GM23248 (cell line): Measurements from ENCODE around the gene CDYL. TPM values are rescaled to one million over a fixed set of nuclear protein-coding genes. Genes with fewer than 3 reads are reported as not detected.
A peak's percentile ranks its signal among the peaks of the same experiment; 100 is the strongest.

Source experiments
- DNase-seq: peaks from one replicate; pipeline ENCODE4 v3.0.0-alpha.2; 2015
- H2AFZ ChIP-seq: fragments of 200-600 bp; sonication (generic); 2 replicates; pipeline ENCODE4 v1.6.1; 2016; ENCODE audit warnings: antibody characterized with exemption
- H3F3A ChIP-seq: fragments of 200-600 bp; sonication (generic); 2 replicates; pipeline ENCODE4 v1.6.1; 2016; ENCODE audit warnings: mild to moderate bottlenecking, antibody characterized with exemption, mixed run types; ENCODE audit not compliant: insufficient read depth
- H3K27ac ChIP-seq: fragments of 200-600 bp; sonication (generic); 2 replicates; pipeline ENCODE4 v1.5.1; 2016; ENCODE audit warnings: mild to moderate bottlenecking
- H3K27me3 ChIP-seq: fragments of 200-600 bp; sonication (generic); replicated peaks from 2 replicates; pipeline ENCODE4 v1.6.1; 2016; ENCODE audit warnings: mild to moderate bottlenecking; ENCODE audit not compliant: insufficient read depth
- H3K36me3 ChIP-seq: fragments of 200-600 bp; sonication (generic); 2 replicates; pipeline ENCODE4 v1.6.1; 2016; ENCODE audit warnings: low read depth, mild to moderate bottlenecking
- H3K4me1 ChIP-seq: fragments of 200-600 bp; sonication (generic); 2 replicates; pipeline ENCODE4 v1.6.1; 2016; ENCODE audit warnings: mild to moderate bottlenecking; ENCODE audit not compliant: insufficient read depth
- H3K4me2 ChIP-seq: fragments of 200-600 bp; sonication (generic); one replicate; pipeline ENCODE4 v1.6.1; 2016; ENCODE audit warnings: mild to moderate bottlenecking; ENCODE audit not compliant: unreplicated experiment
- H3K4me3 ChIP-seq: fragments of 200-600 bp; sonication (generic); 2 replicates; pipeline ENCODE4 v1.5.1; 2016; ENCODE audit warnings: mild to moderate bottlenecking
- H3K79me2 ChIP-seq: fragments of 200-600 bp; sonication (generic); 2 replicates; pipeline ENCODE4 v1.6.1; 2016; ENCODE audit warnings: mild to moderate bottlenecking; ENCODE audit not compliant: insufficient read depth
- H3K9ac ChIP-seq: fragments of 200-600 bp; sonication (generic); 2 replicates; pipeline ENCODE4 v1.6.1; 2016; ENCODE audit warnings: mild to moderate bottlenecking
- H3K9me2 ChIP-seq: fragments of 200-600 bp; sonication (generic); 2 replicates; pipeline ENCODE4 v1.6.1; 2016; ENCODE audit warnings: mixed run types, mild to moderate bottlenecking, moderate library complexity; ENCODE audit not compliant: insufficient read depth
- H3K9me3 ChIP-seq: fragments of 200-600 bp; sonication (generic); one replicate; pipeline ENCODE4 v1.6.1; 2017; ENCODE audit warnings: low read depth
- H4K20me1 ChIP-seq: fragments of 200-600 bp; sonication (generic); 2 replicates; pipeline ENCODE4 v1.6.0; 2016; ENCODE audit not compliant: insufficient read depth
- EZH2 ChIP-seq: fragments of 200-600 bp; sonication (generic); IDR thresholded peaks from 2 replicates; pipeline ENCODE4 v1.6.1; 2018; ENCODE audit warnings: antibody characterized with exemption, mild to moderate bottlenecking; ENCODE audit not compliant: insufficient read depth, poor library complexity, severe bottlenecking
- EZH2phosphoT487 ChIP-seq: fragments of 200-600 bp; sonication (generic); IDR thresholded peaks from 2 replicates; pipeline ENCODE4 v1.6.1; 2018; ENCODE audit warnings: antibody characterized with exemption, moderate library complexity, mild to moderate bottlenecking, low read depth; ENCODE audit not compliant: insufficient read depth
- WGBS, 2 experiments: methylation state at CpG; one replicate each; pipeline ENCODE4 v1.1.6; 2015 to 2017; ENCODE audit warnings: low lambda C conversion rate in 2 of 2, low coverage in 1 of 2; ENCODE audit errors: missing lambda C conversion rate in 2 of 2; 5-methylcytosine and 5-hydroxymethylcytosine counted together
- in situ Hi-C: fragments of 300-500 bp; cut with MboI; formaldehyde crosslinking; loops from 2 replicates; pipeline ENCODE4 v1.15.0; 2020
- polyA plus RNA-seq: library from polyadenylated mRNA; unstranded; fragments of >200 nt; fragmentation: Nextera tagmentation; extraction: Ambion mirVana; gene quantifications from 2 replicates; pipeline ENCODE4 v1.2.1, GENCODE V29; 2016
- total RNA-seq: library from RNA; depleted of rRNA; stranded (reverse); fragments of >200 nt; shearing (Covaris generic); gene quantifications from 2 replicates; pipeline ENCODE4 v1.2.3, GENCODE V29; 2014

Gene CDYL
- total and polyA plus RNA-seq, 2 experiments from 2014 or later: 7.9 to 27.9 TPM

GRCh38 chr6:4808396-4808795, 32.2 kb downstream of the CDYL start:
- DNase-seq: no peak
- no peak overlapping the region for H3K4me2 ChIP-seq
- no peaks in the 10 kb centered on the region for H3K9me2 ChIP-seq
- TF ChIP-seq EZH2phosphoT487 (no peak), EZH2 (no peak)
- no peaks in the 10 kb centered on the region for H3K27me3 ChIP-seq
- H3K36me3 ChIP-seq: no peaks in the 10 kb centered on the region
- no peak overlapping the region for H3K27ac ChIP-seq
- H2AFZ ChIP-seq: no peak overlapping the region
- no peaks in the 10 kb centered on the region for H3K9me3 ChIP-seq
- 95 to 98% methylated on average over 6 of the region's 6 CpGs for WGBS, 2 experiments
- H3K9ac ChIP-seq: no peak overlapping the region
- H3K79me2 ChIP-seq: peaks cover 100% of the 10 kb centered on the region
- peaks cover 40% of the 10 kb centered on the region for H4K20me1 ChIP-seq
- peaks cover 36% of the 10 kb centered on the region for H3K4me1 ChIP-seq
- H3K4me3 ChIP-seq: no peak overlapping the region
- in situ Hi-C loops: no loop called here
- H3F3A ChIP-seq: peaks cover 32% of the 10 kb centered on the region

GRCh38 chr6:4809999-4810918, 34.1 kb downstream of the CDYL start:
- Histone ChIP-seq H3K27me3 (no peaks in the 10 kb centered on the region), H4K20me1 (peaks cover 31% of the 10 kb centered on the region), H3K4me2 (peak overlapping the region; percentile 40), H3K79me2 (peaks cover 100% of the 10 kb centered on the region), H3K4me1 (peaks cover 21% of the 10 kb centered on the region), H3K9ac (peak overlapping the region; percentile 18; the same call in 1 of the 2 replicates), H3F3A (peaks cover 23% of the 10 kb centered on the region), H3K27ac (peak overlapping the region; percentile 56), H2AFZ (no peak overlapping the region), H3K4me3 (no peak overlapping the region), H3K36me3 (no peaks in the 10 kb centered on the region), H3K9me2 (no peaks in the 10 kb centered on the region), H3K9me3 (no peaks in the 10 kb centered on the region)
- no peak for TF ChIP-seq EZH2
- no peak for TF ChIP-seq EZH2phosphoT487
- 42 to 47% methylated on average over 5 of the region's 5 CpGs for WGBS, 2 experiments
- DNase-seq: peak; percentile 75
- in situ Hi-C loops: no loop called here

- H3K4me2 ChIP-seq: peak overlapping the region; percentile 1
These were observed 35.9 kb downstream of the CDYL start for GRCh38 chr6:4812068-4812467.

GRCh38 chr6:4813055-4813454, 36.9 kb downstream of the CDYL start:
- H3K79me2 ChIP-seq: peaks cover 100% of the 10 kb centered on the region
- H2AFZ ChIP-seq: no peak overlapping the region
- H3K9ac ChIP-seq: no peak overlapping the region
- peaks cover 31% of the 10 kb centered on the region for H3K4me1 ChIP-seq
- no peak overlapping the region for H3K4me3 ChIP-seq
- no peak overlapping the region for H3K27ac ChIP-seq
- in situ Hi-C loops: no loop called here
- DNase-seq: no peak
- TF ChIP-seq EZH2phosphoT487: no peak
- no peak for TF ChIP-seq EZH2
- H3K9me3 ChIP-seq: no peaks in the 10 kb centered on the region
- H4K20me1 ChIP-seq: peaks cover 28% of the 10 kb centered on the region; the same call in 1 of the 2 replicates
- H3K27me3 ChIP-seq: no peaks in the 10 kb centered on the region
- no peaks in the 10 kb centered on the region for H3K36me3 ChIP-seq
- WGBS, 2 experiments: 97% methylated on average over 8 of the region's 8 CpGs
- no peak overlapping the region for H3K4me2 ChIP-seq
- H3K9me2 ChIP-seq: no peaks in the 10 kb centered on the region
- H3F3A ChIP-seq: peaks cover 18% of the 10 kb centered on the region

More at GRCh38 chr6:4812068-4812467, 35.9 kb downstream of the CDYL start:
- peaks cover 30% of the 10 kb centered on the region; the same call in 1 of the 2 replicates for H4K20me1 ChIP-seq
- DNase-seq: peak; percentile 19
- H3K79me2 ChIP-seq: peaks cover 100% of the 10 kb centered on the region
- in situ Hi-C loops: no loop called here
- no peaks in the 10 kb centered on the region for H3K27me3 ChIP-seq
- H3K4me3 ChIP-seq: no peak overlapping the region
- no peak overlapping the region for H2AFZ ChIP-seq
- no peaks in the 10 kb centered on the region for H3K36me3 ChIP-seq
- peaks cover 21% of the 10 kb centered on the region for H3K4me1 ChIP-seq
- WGBS, 2 experiments: 73 to 75% methylated on average over 4 of the region's 4 CpGs
- no peak overlapping the region for H3K27ac ChIP-seq
- H3K9ac ChIP-seq: no peak overlapping the region
- H3K9me3 ChIP-seq: no peaks in the 10 kb centered on the region
- no peak for TF ChIP-seq EZH2
- no peak for TF ChIP-seq EZH2phosphoT487
- H3F3A ChIP-seq: peaks cover 18% of the 10 kb centered on the region
- no peaks in the 10 kb centered on the region for H3K9me2 ChIP-seq
